HG03280 (cell line): ENCODE measurements around the gene CNTRL.

ENCODE experiments used
- ATAC-seq: cut with Tn5 transposase; IDR thresholded peaks from one replicate; pipeline ENCODE4 v1.9.1; 2021; ENCODE audit warnings: mild to moderate bottlenecking, moderate library complexity; ENCODE audit not compliant: unreplicated experiment

CNTRL gene

DNA sequence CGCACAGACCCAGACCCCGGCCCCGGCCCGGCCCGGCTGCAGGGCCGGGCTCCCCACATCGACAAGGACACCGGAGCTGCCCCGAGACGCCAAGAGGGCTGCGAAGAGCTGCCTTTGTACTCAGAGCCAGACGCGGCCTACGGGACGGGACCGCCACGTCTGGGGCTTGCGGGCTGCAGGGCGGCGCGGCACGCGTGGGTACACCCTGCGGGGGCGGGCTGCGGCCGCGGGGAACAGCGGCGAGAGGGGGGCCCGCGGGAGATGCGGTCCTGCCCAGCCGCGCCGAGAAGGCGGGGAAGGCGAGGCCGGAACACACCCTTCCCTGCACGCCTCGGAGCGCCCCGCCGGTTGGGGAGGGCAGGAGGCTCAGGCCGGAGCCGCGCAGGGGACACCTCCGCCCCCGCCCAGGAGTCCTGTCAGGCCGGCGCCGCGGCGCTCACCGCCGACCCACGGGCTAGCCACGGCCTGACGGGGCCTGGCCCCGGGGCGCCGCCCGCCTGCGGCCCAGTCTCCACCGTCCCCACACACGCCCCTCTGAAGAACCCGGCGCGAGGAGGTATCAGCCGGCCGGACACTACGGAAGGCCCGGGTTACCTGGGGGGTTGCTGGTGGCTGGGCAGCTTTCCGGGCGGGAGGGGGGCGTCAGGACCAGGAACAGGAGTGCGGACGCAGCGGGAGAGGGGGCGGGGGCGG, 126.4 kb downstream of the CNTRL start:
- ATAC-seq = peak; percentile 24

DNA sequence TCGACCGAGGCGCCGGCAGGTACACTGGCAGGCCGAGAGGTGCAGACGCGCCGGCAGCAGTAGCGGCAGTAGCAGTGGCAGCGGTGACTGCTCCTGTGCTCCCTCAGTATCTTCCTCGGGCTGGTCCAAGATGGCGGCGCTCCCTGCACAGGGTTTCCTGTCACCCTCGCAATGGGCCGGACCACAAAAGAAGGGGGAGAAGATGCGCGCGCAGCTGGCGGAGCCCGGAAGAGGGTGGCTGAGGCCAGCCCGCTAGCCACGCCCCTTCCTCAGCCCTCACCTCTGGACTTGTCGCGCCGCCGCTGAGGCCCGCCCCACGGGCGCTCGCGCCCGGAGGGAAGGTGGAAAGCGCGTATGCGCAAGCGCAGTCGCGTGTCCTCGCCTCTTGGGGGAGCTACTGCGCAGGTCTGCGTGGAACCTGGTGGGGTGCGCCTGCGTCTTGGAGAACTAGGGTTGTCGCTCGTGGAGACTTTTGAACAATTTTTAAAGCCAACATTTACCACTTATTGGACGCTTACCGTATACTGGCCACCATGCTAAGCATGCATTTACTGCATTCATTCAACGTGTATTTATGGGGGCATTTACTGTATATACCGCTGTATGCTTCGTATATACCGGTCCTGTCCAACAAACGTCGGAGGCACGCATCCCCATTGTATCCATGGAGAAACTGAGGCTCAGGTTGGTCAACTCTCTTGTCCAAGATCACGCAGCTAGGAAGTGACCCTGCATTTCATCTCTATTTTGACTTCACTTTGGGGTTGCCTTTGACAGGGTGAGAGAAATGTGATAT, 127.2 kb downstream of the CNTRL start, which contains the start of gene RAB14:
RAB14 (minus strand) TSS at position 132 of the 796 bp plus-strand sequence. CDS start 8,457 bp downstream, outside the sequence.
- peak; percentile 85 for ATAC-seq

DNA sequence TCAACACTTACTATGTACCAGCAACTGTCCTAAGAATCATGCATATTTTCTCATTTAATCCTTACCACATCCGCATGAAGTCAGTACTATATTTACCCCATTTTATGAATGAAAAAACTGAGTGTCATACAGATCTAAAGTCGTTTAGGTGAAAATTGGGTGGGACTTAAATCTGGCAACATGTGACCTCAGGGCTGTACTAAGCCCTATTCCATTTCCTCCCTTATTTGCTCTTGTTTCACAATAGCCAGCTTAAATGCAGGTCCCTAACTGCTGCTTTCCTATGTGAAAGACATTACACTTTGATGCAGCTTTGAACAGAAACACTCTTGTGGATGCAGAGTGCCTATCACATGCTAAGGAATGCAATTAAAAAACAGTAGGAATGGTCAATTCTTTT, 129.4 kb downstream of the CNTRL start:
- ATAC-seq = no peak

DNA sequence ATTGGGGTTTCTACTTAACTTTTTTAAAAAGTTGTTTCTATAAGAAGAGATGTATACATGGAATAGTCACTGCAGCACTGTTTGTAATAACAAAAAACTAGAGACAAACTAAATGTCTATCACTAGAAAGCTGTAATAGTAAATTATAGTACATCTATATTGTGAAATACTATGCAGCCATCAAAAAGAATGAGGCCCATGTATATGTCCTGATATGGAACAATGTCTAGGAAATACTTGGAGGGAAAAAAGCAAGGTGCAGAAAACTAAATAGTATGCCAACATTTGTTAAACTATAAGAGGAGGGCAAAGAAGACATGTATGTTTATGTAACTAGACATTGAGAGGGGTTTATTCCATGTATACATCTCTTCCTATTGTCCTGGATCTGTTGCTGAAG, 129.9 kb downstream of the CNTRL start:
- ATAC-seq = no peak

DNA sequence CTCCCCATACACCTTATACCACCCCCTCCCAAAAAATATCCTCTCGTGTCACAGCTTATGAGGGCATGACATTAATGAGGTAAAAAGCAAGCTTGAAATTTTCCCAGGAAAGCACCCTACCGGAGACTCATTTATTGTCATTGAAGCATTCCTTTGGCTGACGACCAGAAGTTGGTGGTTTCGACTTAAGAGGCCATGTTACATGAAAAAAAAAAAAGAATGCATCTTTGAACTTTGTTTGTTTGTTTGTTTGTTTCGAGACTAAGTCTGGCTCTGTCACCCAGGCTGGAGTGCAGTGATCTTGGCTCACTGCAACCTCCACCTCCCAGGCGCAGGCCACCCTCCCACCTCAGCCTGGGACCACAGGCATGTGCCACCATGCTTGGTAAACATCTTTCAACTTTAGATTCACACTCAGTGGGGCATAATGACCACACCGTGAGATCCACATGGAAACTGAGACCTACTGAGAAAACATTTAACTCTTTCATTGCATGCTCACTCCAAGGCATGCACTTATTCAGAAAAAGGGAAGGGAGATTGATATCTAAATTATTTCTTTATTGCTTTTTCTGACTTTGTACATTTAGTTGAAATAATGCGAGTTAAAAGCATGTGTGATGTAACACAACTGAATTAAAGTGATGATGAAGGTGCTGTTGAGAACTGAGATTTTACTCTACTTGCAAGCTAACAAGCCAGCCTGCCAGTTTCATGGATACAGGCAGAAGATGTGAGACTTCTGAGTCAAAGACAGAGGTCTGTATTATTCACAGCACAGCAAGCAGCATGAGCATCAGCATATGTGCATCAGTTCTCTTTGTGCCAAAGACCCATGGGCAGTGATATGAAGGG, 132.0 kb downstream of the CNTRL start:
- peak; percentile 26 for ATAC-seq

DNA sequence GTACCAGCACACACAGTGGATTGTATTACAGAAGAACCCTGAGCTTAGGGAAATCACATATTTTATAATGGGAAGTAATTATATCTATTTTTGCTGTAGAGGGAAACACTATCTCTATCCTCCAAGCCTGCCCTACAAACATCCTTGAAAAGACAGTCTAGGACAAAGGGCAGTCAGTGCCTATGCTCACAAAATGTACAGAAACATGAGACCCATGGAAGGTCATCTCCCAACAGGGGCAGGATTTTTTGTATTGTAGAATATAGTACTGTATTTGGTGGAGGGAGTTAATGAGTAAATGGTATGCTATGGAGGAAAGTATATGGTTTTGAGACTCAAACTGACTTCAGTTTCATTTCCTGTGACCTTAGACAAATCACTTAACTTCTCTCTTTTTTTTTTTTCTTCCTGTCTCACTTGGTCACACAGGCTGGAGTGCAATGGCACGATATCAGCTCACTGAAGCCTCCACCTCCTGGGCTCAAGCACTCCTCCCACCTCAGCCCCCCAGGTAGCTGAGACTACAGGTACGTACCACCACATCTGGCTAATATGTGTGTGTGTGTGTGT, 132.7 kb downstream of the CNTRL start:
- peak; percentile 71 for ATAC-seq

DNA sequence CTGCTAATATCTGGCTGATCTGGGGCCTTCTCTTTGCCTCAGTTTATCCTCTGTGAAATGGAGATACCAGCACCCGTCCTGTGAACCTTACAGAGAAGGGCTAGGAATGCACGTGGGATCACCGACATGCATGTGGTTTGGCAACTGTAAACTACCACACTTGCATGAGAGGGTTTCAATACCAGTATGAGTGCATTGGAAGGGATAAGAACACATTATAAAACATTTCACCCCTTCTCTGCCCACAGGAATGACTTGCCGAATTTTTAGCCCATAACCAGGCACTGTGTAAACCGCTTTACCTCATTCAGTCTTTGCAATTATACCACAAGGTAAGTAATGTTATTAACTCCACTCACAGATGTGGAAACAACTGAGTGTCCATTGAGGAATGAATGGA, 135.8 kb downstream of the CNTRL start:
- ATAC-seq = no peak

DNA sequence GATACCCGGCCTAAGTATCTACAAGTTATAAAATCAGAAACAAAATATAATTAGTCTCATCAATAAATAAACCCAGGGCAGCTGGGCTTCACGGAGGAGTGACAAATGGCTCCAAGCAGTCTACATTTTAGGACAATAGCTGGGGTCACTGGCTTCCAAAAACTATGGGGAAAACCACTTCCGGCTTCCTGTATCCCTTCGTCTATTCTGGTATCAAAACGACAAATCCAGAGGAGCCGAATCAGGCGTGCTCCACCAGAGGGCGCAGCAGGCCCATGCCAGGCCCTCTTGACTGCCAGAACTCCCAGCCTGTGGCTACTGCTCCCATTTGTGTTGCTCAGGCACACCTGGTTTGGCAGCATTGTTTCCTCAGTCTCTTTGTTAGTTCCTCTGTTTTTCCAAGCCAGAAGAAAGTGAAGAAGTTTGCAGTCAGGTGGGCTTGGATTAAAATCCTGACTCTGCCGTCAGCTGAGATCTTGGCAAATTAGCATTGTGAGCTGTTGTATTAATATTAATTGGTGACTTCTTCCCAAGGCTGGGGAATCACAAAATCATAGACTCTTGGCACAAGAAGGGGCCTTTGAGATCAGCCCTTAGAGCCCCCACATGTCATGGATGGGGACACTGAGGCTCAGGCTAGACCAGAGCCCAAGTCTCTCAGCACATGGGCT, 138.5 kb downstream of the CNTRL start:
- no peak for ATAC-seq

DNA sequence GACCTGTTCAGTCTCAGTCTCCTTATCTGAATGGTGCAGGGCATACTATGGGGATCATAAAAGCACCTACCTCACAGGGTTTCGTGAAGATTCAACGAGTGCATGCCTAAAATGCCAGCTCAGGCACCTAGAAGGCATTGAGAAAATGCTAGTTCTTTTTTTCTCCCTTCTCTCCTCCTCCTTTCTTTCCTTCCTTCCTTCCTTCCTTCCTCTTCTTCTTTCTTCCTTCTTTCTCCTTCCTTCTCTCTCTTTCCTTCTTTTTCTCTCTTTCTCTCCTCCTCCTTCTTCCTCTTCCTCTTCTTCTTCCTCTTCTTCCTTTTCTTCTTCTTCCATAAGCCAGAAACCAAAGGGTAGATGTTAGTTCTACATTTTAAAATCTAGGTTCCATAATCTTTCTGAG, 139.2 kb downstream of the CNTRL start:
- ATAC-seq = no peak

DNA sequence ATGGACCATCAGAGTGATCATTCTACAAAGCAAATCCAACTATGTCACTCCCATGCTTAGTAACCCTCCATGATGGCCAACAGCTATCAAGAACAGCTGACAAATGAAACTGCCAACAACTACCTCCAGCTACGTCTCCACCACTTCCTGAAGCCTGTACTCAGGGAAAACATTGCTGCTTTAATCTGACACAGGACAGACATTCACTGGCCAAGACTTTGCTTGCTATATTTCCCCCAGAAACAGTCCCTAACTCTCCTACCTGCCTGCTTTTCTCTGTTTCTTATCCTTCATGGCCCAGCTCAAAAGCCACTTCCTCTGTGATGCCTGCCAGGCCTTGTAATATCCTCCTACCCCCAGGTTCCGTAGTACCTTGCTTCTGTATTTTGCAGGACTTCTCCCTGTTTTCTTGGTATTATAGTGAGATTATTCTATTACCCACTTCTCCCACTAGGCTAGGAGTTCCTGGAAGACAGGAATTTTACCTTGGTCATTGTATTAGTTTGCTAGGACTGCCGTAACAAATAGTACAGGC, 141.6 kb downstream of the CNTRL start:
- no peak for ATAC-seq

DNA sequence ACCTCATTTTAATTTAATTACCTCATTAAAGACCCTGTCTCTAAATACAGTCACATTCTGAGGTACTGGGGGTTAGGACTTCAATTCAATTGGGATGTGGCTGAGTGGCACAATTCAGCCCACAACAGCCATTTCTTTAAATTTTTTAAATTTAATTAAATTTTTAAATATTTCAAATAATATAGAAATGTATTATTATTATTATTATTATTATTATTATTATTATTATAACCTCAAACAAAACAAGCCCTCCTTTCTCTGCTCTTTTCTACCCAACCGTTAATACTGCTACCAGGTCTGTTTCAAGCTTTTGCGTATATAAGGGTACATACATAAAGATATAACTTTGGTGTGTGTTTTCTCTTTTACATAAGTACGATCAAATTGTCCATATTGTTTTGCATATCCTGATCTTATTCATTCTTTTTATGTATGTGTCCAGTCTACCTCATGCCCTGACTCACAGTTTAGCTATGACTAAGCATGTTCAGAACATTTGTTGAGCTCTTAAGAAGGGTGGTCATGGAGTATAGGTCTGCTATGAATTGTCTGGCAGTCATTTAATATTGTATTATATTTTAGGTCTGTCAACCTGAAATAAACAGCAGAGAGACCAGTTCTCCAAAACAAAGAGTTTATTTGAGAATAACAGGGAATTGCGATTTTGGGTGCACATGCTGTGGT, 143.0 kb downstream of the CNTRL start:
- ATAC-seq = peak; percentile 81

DNA sequence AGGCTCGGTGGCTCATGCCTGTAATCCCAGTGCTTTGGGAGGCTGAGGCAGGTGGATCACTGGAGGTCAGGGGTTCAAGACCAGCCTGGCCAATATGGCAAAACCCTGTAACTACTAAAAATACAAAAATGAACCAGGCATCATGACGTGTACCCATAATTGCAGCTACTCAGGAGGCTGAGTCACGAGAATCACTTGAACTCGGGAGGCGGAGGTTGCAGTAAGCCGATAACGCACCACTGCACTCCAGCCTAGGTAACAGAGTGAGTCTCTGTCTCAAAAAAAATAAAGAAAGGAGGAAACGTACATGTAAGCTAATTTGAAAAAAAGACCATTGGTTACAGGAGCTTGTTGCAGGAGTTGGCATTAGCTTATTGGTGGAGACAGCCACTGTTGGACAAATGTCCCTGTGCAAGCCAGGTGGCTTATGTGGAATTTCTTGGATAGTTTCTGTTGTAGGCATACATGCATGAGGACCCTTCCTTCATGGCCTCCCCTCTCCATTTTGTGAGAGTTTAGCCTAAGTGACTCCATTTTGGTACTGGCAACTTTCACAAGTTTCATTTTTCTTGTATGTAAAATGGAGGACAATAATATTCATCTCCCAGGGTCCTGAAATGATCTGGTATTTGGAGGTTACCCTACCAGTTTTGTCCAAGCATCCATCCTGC, 143.7 kb downstream of the CNTRL start:
- ATAC-seq = peak; percentile 19

DNA sequence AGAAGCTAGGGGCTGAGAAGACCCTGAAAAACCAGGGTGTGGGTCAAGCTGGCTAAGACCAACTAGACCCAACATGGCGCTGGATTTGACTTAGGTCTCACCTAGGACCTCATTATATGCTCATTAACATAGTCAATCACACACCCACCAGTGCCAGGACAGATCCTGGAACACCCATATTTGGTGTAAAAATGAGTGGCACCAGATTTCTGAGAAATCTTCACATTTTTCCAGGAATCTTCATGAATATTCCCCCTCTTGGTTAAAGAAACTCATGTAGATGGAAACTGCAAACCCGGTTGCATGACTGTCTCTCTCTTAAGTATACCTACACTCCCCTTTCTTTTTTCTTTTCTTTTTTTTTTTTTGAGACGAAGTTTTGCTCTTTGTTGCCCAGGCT, 144.8 kb downstream of the CNTRL start:
- ATAC-seq = no peak

DNA sequence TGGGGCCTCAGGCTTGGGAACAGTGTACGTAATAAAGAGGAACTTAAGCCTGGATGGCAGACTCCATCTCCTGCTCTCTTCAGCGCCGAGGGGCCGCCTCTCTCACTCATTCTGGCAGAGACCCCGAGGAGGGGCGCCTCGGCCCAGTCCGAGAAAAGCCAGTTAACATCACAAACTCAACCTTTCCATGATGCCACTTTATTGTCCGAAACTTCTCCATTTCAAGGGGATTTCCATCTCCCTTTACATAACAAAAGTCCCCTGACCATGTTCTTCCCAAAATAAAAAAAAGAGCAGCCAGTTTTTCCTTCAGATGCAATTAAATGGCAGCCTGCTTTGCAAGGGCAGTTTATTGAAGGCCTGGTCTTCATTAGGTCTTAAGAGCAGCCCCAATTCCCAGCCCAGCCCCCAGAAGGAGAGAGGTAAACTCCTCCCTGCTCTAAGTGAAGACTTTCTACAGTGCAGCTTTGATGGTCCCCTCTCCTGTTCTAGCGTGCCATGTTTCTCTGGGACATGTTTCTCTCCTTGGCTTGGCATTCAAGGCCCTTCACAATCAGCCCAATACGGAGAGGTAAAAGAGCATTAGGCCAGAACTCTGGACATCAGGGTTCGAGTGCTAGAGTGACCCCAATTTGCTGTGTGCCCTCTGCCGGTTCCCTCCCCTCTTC, 146.4 kb downstream of the CNTRL start:
- no peak for ATAC-seq

DNA sequence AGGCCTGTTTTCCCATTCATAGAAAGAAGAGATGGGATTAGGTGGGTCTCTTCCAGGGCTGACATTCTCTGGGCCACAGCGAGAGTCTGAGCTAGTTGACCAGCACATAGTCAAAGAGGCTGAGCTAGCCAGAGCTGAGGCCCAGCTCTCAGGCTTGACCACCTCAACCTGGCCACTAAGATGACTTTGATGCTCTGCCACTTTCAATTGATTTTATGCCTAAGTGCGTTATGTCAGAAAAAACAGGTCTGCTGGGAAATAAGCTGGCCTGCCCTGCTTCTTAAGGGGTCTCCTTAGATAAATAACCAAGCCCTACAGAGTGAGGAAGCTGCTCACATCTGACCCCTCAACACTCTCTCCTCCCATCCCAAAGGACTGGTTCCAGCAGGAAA, 146.9 kb downstream of the CNTRL start:
- no peak for ATAC-seq

DNA sequence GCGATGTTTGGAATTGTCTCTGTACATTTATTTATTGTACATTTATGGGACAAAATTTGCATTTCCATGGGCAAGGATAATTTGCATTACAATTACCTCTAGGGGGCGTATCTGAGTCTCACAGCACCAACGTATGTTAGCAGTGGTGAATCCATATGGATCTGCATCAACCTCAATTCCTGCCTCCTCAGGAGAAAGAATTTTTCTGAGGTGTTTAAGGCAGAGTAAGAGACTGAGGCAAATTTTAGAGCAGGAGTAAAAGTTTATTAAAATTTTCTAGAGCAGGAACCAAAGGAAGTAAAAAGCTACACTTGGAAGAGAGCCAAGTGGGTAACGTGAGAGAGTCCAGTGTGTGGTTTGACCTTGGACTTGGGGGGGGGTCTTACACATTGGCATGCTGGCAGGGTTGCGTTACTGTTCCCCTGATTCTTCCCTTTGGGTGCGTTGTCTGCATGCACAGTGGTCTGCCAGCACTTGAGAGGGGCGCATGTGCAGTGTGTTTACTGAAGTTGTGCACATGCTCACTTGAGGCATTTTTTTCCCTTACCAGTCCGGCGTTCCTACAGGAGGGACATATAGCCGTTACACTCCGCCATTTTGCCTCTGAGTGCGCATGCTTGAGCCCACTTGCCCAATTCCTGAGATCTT, 147.9 kb downstream of the CNTRL start:
- no peak for ATAC-seq

DNA sequence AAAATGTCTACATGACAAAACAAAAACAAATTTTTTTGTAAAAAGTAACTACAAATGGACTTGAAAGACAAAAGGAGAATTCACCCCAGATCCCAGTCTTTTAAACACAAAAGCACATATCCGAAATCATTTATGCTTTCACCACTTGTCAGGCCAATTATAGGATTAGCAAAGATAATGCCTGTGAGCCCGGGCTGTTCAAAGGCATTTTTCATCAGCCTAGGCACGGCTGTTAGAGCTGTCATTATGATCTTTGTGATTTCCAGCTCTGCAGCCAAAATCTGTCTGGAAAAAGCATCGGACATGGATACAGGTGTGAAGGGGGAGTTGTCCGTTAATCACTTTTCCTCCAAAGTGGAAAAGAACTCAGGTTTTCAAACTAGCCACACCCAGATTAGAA, 150.5 kb downstream of the CNTRL start:
- no peak for ATAC-seq

DNA sequence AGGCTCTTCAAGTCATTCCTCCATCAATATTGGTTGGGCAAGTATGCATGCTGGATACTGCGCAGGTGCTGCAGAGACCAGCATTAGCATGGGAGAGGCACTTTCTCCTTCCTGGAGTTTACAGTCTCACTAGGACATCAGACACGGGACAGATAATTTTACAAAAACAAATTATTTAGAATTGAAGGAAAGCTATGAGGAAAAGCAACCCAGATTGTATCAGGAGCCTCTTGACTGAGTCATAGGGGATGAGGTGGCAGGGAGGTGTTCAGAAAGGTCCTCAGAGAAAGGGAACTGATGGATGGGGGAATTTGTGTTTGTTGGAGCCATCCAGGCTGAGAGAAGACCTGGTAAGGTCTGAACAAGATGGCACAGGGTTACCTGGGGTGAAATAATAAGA, 151.4 kb downstream of the CNTRL start:
- ATAC-seq = no peak
